Skeletal muscle tissue (tissue), 4 donors: ENCODE data around the gene ADAMTS13. TPM values are rescaled to one million over a fixed set of nuclear protein-coding genes. Genes with fewer than 3 reads are reported as not detected.

Experiments used
- H3K27ac ChIP-seq: one replicate; pipeline ENCODE4 v1.7.0; 2013; ENCODE audit warnings: mild to moderate bottlenecking, low read depth, low read length, inconsistent platforms
- H3K27me3 ChIP-seq, 3 donors: one replicate each; pipeline ENCODE4 v1.7.0; 2013; ENCODE audit warnings: low read length in 3 of 3; ENCODE audit not compliant: control insufficient read depth in 3 of 3, insufficient read depth in 3 of 3
- H3K36me3 ChIP-seq, 3 donors: one replicate each; pipeline ENCODE4 v1.7.0; 2013; ENCODE audit warnings: low read length in 3 of 3; ENCODE audit not compliant: control insufficient read depth in 3 of 3, insufficient read depth in 3 of 3
- H3K4me1 ChIP-seq, 3 donors: one replicate each; pipeline ENCODE4 v1.7.0; 2013; ENCODE audit warnings: low read length in 3 of 3, mild to moderate bottlenecking in 3 of 3; ENCODE audit not compliant: control insufficient read depth in 3 of 3, insufficient read depth in 3 of 3
- H3K4me3 ChIP-seq, 3 donors: one replicate each; pipeline ENCODE4 v1.7.0; 2013; ENCODE audit warnings: low read length in 3 of 3
- H3K9ac ChIP-seq, 3 donors: one replicate each; pipeline ENCODE4 v1.7.0; 2013; ENCODE audit warnings: low read length in 3 of 3, mild to moderate bottlenecking in 3 of 3, moderate library complexity in 2 of 3, low read depth in 1 of 3
- H3K9me3 ChIP-seq, 3 donors: one replicate each; pipeline ENCODE4 v1.7.0; 2013; ENCODE audit warnings: low read length in 3 of 3; ENCODE audit not compliant: control insufficient read depth in 3 of 3
- total RNA-seq: library from RNA; depleted of rRNA; stranded (reverse); fragments of >200 nt; gene quantifications from one replicate; pipeline ENCODE4 v1.2.3, GENCODE V29; 2014
- donor health status: Osteomylitis.

ADAMTS13 gene
- total RNA-seq, 1 donor from 2014 or later = 1.6 TPM

DNA sequence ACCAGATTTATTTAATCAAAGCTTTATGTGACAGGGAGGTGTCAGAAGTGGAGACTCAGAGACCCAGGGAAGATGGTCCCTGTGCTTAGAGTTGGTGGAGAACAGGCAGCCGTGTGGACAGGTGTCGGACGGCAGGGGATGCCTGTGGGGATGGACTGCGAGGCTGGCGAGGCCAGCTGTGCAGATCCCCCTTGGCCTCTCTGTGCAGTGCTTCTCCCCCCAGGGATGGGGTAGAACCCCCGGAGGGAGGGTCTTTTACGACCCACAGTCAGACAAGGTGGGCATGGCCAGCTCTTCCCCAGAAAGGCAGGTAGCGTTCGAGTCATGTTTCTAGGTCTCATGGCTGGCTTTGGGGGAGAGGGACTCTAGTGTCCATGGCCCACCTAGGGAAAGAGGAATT lies 61.4 kb downstream of the ADAMTS13 start:
- peaks cover 5 to 14% (median 10%) of the 10 kb centered on the region in 3 donors for H3K27me3 ChIP-seq

DNA sequence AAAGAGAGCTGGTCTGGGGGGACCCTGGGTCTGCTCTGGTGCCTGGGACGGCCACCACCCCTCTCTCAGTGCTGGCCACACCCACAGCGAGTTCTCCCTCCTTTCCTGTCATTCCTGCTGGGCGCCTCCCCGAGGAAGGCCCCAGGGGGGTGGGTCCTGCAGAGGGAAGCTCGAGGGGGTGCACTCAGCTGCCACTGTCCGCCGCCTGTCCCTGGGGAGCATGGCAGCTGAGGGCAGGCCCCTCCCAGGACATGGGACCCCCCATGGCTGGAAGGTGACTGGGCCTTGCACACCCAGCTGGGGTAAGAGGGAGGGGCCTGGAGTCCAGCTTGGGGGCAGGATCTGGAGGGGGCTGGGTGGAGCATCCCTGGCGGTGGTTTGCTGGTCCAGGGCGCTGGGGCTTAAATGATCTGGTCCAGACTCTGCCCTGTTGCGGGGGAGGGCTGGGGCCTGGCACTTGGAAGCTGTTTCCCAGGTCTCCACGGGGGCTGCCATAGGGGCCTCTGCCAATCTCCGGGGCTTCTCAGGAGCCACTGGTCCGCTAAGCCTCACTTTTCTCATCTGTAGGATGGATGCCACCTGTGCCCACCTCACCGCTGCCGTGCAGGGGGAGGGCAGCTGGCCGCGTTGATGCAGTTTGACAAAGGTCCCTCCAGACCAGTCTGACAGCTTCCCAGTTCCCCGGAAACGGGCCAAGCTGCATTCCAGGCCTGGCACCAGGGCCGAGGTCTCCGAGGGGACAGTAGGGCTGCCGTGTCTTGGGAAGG lies 62.7 kb downstream of the ADAMTS13 start:
- Histone ChIP-seq H3K36me3 (no peaks in the 10 kb centered on the region), H3K4me3 (no peak overlapping the region), H3K27me3 (peaks cover 2 to 17% (median 10%) of the 10 kb centered on the region in 3 donors), H3K9ac (no peak overlapping the region), H3K27ac (no peak overlapping the region), H3K4me1 (peaks cover under 1 to 5% (median under 1%) of the 10 kb centered on the region in 3 donors), H3K9me3 (no peaks in the 10 kb centered on the region)

More for the DNA sequence above, 61.4 kb downstream of the ADAMTS13 start:
- Histone ChIP-seq H3K9me3 (no peaks in the 10 kb centered on the region), H3K27ac (no peak overlapping the region), H3K4me1 (peaks cover 9 to 12% (median 10%) of the 10 kb centered on the region in 3 donors), H3K4me3 (no peak overlapping the region), H3K9ac (no peak overlapping the region), H3K36me3 (no peaks in the 10 kb centered on the region)

DNA sequence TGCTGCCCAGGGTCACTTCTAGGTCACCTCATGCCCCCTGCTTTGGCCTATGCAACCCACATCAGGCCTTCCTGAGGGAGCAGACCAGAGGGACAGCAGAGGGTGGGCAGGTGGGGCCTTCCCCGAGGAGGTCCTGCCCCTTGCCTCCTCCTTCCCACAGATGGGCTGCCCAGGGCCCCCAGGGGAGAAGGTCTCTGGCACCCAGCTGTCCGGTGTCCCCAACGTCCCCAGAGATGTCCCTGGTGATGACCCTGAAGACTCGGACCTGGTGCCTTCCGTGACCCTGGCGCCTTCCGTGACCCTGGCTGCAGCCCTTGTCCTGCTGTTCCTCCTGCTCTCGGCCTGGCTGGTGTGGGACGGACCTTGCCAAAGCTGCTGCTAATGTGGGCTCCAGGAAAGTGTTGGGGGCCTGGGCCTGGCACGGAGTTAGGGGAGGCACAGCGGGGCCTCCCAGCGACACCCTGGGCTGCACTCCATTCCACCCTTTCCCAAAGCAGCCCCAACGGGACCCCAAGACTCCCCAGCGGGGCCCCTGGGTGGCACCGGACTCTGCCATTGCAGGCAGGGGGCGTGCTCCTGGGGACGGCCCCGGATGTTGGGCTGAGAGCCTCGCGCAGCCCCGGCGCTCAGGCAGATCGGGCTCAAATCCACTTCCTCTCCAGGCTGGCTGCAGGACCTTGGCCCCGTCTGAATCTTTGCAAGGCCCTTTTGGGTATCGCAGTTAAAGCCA lies 63.5 kb downstream of the ADAMTS13 start:
- H3K9ac ChIP-seq = no peak overlapping the region
- no peaks in the 10 kb centered on the region for H3K9me3 ChIP-seq
- H3K27ac ChIP-seq = no peak overlapping the region
- H3K36me3 ChIP-seq = no peaks in the 10 kb centered on the region
- peaks cover 0 to 5% (median 0%) of the 10 kb centered on the region in 3 donors for H3K4me1 ChIP-seq
- H3K4me3 ChIP-seq = no peak overlapping the region
- peaks cover 2 to 23% (median 10%) of the 10 kb centered on the region in 3 donors for H3K27me3 ChIP-seq

DNA sequence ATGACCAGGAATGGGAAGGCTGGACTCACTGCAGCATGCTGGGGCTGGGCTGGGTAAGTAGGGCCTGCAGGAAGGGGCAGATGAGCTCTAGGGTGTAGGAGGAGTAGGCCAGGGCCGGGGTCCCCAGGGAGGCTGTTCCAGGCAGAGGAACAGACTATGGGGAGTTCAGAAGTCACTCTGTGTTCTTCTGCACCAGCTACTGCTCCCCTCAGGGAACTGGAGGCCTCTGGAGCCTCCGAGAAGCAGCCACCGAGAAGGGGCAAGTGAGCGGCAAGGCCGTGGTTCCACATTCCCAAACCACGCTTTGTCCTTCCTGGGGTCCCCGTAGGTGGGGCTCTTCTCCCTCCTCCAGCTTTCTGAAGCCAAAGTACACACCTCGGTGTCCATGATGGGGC lies 65.2 kb downstream of the ADAMTS13 start:
- Histone ChIP-seq H3K27ac (no peak overlapping the region), H3K9me3 (no peaks in the 10 kb centered on the region), H3K27me3 (peaks cover 2 to 23% (median 8%) of the 10 kb centered on the region in 3 donors), H3K9ac (no peak overlapping the region), H3K36me3 (no peaks in the 10 kb centered on the region), H3K4me3 (no peak overlapping the region), H3K4me1 (peaks cover 11 to 19% (median 12%) of the 10 kb centered on the region in 3 donors)

GRCh38 chr9:133488686-133489252 lies 66.6 kb downstream of the ADAMTS13 start:
- Histone ChIP-seq H3K27ac (no peak overlapping the region), H3K27me3 (peaks cover 2 to 19% (median 7%) of the 10 kb centered on the region in 3 donors)

DNA sequence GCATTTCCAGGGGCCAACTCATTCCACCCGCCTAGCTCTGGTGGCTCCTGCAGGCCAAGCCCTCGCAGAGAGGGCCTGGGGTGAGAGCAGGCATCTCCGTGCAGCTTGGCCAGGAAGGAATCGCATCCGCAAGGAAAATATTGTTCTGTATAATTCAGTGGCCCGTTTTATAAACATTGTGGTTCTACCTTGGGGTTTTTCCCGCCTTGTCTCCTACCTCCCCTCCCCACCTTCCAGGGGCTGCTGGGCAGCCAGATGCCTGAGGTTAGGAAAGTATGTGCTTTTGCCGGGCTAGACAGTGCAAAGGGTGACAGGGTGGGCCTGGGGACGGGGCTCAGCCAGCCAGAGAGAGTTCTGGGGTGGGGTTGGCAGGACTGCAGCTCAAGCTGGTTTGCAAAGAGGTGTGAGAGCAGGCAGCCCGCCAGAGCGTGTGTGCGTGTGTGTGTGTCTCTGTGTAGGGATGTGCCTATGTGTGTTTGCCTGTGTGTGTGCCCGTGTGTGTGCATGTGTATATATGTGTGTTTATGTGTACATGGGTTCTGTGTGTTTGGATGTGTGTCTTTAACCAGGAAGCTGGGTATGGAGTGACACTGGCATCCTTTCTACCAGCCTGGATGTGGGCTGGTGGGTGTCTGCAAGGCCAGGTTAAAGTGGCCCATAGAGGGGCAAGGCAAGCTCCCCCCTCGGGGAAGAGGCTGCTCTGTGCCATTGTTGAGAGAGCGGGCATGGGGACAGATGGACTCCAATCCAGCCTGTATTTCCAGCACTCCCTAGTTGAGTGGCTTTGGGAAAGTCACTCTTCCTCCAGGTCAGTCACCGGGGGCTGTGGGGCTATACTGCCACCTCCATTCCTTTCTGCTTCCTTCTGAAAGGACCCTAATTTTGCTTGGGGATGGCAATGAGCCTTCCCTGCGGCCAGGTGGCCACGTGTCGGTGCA lies 67.4 kb downstream of the ADAMTS13 start:
- peaks cover 17 to 33% (median 25%) of the 10 kb centered on the region in 3 donors for H3K4me1 ChIP-seq

More at GRCh38 chr9:133488686-133489252, 66.6 kb downstream of the ADAMTS13 start:
- Histone ChIP-seq H3K9me3 (no peaks in the 10 kb centered on the region), H3K4me3 (no peak overlapping the region), H3K36me3 (no peaks in the 10 kb centered on the region), H3K4me1 (peaks cover 17 to 33% (median 25%) of the 10 kb centered on the region in 3 donors), H3K9ac (no peak overlapping the region)

GRCh38 chr9:133490201-133490681 lies 68.1 kb downstream of the ADAMTS13 start:
- Histone ChIP-seq H3K27me3 (peaks cover 2 to 12% (median 2%) of the 10 kb centered on the region in 3 donors), H3K4me3 (no peak overlapping the region), H3K36me3 (no peaks in the 10 kb centered on the region), H3K9me3 (no peaks in the 10 kb centered on the region), H3K9ac (peak overlapping the region in 1 of 3 donors; percentile 8), H3K4me1 (peaks cover 17 to 33% (median 25%) of the 10 kb centered on the region in 3 donors), H3K27ac (no peak overlapping the region)

More for the DNA sequence above, 67.4 kb downstream of the ADAMTS13 start:
- Histone ChIP-seq H3K4me3 (no peak overlapping the region), H3K9ac (peak overlapping the region in 1 of 3 donors; percentile 8), H3K27ac (no peak overlapping the region), H3K9me3 (no peaks in the 10 kb centered on the region), H3K27me3 (peaks cover 2 to 18% (median 5%) of the 10 kb centered on the region in 3 donors), H3K36me3 (no peaks in the 10 kb centered on the region)

DNA sequence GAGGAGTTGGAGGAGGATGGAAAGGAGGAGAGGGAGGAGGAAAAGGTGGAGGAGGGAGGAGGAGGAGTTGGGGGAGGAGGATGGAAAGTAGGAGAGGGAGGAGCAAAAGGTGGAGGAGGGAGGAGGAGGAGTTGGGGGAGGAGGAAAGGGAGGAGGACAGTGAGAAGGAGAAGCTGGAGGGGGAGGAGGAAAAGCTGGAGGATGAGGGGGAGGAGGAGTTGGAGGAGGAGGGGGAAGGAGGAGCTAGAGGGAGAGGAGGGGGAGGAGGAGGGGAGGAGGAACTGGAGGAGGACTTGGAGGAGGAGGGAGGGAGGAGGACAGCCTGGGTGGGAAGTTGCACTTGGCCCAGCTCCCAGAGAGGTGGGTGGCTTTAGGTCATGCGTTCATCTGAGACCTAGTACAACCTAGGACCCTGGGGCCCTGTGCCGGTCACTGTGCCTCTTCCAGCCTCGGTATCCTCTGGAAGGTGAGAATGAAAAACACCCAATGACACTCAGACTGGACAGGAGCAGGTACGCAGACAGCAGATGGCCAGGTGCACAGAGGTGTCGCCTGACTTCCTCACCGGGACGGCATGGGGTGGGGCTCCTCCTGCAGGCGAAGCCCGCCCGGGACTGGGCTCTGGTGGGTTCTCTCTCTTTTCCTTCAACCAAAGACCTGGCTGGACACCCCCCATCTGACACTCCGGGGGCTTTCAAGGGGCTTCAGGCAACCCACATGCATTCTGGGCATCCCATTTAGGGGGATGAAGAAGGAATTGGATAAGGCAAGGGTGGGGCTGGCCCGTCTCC lies 68.9 kb downstream of the ADAMTS13 start:
- H3K4me3 ChIP-seq = no peak overlapping the region
- H3K9ac ChIP-seq = no peak overlapping the region
- H3K4me1 ChIP-seq = peaks cover 17 to 31% (median 25%) of the 10 kb centered on the region in 3 donors
- H3K36me3 ChIP-seq = no peaks in the 10 kb centered on the region
- peaks cover 0 to 14% (median 7%) of the 10 kb centered on the region in 3 donors for H3K27me3 ChIP-seq
- H3K27ac ChIP-seq = no peak overlapping the region
- H3K9me3 ChIP-seq = no peaks in the 10 kb centered on the region
